HepG2 (cell line): ENCODE data around the gene ACSF3. TPM values are rescaled to one million over a fixed set of nuclear protein-coding genes. Genes with fewer than 3 reads are reported as not detected.

ENCODE experiments used
- EEA1 ChIP-seq: sonication (generic); formaldehyde crosslinking; IDR thresholded peaks from 2 replicates; pipeline ENCODE4 v1.5.1; 2020; ENCODE audit warnings: mild to moderate bottlenecking, missing genetic modification reagents, borderline replicate concordance
- MYC ChIP-seq: sonication (generic); formaldehyde crosslinking; IDR thresholded peaks from 2 replicates; pipeline ENCODE4 v1.9.0; 2021; ENCODE audit warnings: missing genetic modification reagents, borderline replicate concordance
- NR2F6 ChIP-seq, 2 experiments: IDR thresholded peaks; 2 replicates each; pipeline ENCODE4 v1.6.1; 2016; ENCODE audit warnings: antibody characterized with exemption in 1 of 2, mild to moderate bottlenecking in 1 of 2
- PHB2 ChIP-seq: fragments of 450-650 bp; IDR thresholded peaks from 2 replicates; pipeline ENCODE4 v1.6.1; 2018; ENCODE audit not compliant: partially characterized antibody
- TRIM22 ChIP-seq: fragments of 450-650 bp; IDR thresholded peaks from 2 replicates; pipeline ENCODE4 v1.6.1; 2017
- ZMAT3 ChIP-seq: sonication (generic); formaldehyde crosslinking; conservative IDR thresholded peaks from 2 replicates; pipeline ENCODE4 v1.7.0; 2021; ENCODE audit warnings: missing genetic modification reagents
- ZNF235 ChIP-seq: sonication (generic); formaldehyde crosslinking; IDR thresholded peaks from 2 replicates; pipeline ENCODE4 v1.8.1; 2023; ENCODE audit warnings: mild to moderate bottlenecking, missing genetic modification reagents, borderline replicate concordance
- ZNF362 ChIP-seq: sonication (generic); formaldehyde crosslinking; IDR thresholded peaks from 2 replicates; pipeline ENCODE4 v1.4.0; 2020; ENCODE audit warnings: missing genetic modification reagents, mild to moderate bottlenecking, borderline replicate concordance
- ZNF709 ChIP-seq: sonication (generic); formaldehyde crosslinking; IDR thresholded peaks from 2 replicates; pipeline ENCODE4 v1.5.0; 2020; ENCODE audit warnings: mild to moderate bottlenecking, missing genetic modification reagents
- ZNF749 ChIP-seq: sonication (generic); formaldehyde crosslinking; IDR thresholded peaks from 2 replicates; pipeline ENCODE4 v1.8.0; 2022; ENCODE audit warnings: mild to moderate bottlenecking, missing genetic modification reagents, moderate library complexity, borderline replicate concordance
- ZSCAN9 ChIP-seq: IDR thresholded peaks from 2 replicates; pipeline ENCODE4 v1.6.1; 2016; ENCODE audit warnings: borderline replicate concordance
- polyA plus RNA-seq, 8 experiments: library from polyadenylated mRNA; depleted of rRNA in 3 of 8; stranded (reverse) in 7 of 8; unstranded in 1 of 8; fragments of >200 nt; fragmentation: Illumina TruSeq in 4 of 8; extraction: Trizol in 4 of 8; gene quantifications; 2 replicates each; pipeline versions ENCODE4 v1.2.1 to v1.2.3, GENCODE V29; 2011 to 2016; ENCODE audit warnings: low read depth in 4 of 8, missing spikeins in 1 of 8, mixed read lengths in 1 of 8; ENCODE audit not compliant: insufficient read depth in 1 of 8
- total RNA-seq, 5 experiments: library from RNA; depleted of rRNA; stranded (reverse); fragments of >200 nt; fragmentation: Illumina TruSeq; extraction: Trizol; gene quantifications; 2 replicates each; pipeline ENCODE4 v1.2.3, GENCODE V29; 2016; ENCODE audit warnings: low read depth in 1 of 5
- TF ChIP-seq, protein P1 (sequence below): sonication (generic); formaldehyde crosslinking; IDR thresholded peaks from 2 replicates; pipeline ENCODE4 v1.5.1; 2020; ENCODE audit warnings: mild to moderate bottlenecking, missing genetic modification reagents, moderate library complexity
- TF ChIP-seq, protein P2 (sequence below): sonication (generic); formaldehyde crosslinking; IDR thresholded peaks from 2 replicates; pipeline ENCODE4 v1.4.0; 2020; ENCODE audit warnings: missing genetic modification reagents
- TF ChIP-seq, protein P3 (sequence below): sonication (generic); formaldehyde crosslinking; IDR thresholded peaks from 2 replicates; pipeline ENCODE4 v1.4.0; 2020; ENCODE audit warnings: missing genetic modification reagents

The ACSF3 gene
- total and polyA plus RNA-seq, 2 of the 13 experiments (the other 11 are each of a cell fraction or from before 2014, with no cell fraction given): 14.9 to 30.6 TPM

DNA sequence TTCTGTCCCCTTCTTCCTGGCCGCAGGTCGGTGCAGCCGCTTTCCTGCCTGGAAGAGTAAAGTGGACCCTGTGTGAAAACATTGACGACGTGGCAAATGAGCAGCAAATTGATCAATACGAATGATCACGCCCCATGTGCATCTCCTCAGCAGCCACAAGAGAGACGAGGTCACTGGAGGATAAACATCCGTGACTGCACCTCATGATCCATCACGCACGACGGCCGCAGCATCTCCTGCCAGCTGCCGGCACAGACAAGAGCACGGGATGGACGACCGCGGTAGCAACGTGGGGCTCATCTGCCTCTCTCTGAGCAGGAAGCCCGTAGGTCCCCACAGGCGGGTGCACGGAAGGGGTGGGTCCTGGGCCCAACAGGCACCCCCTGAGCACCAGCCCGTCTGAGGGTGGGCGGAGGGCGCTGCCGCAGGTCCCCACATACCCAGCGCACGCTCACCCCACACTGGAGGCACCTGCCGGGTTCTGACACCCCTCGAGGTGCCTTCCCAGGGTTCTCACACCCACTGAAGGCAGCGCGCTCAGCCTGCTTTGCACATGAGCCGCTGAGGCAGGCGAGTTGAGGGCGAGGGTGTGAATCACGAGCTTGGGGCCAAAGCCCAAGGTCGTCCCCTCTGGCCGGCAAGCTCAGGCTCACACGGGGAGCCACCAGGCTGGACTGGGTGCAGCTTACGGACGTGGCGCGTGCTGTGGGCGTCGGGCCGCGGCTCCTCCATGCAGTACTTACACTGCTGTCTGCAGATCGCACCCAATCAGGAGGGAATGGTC, 65.6 kb downstream of the ACSF3 start (continued):
- TF ChIP-seq ZSCAN9 (CRISPR knock-in tag) (peak; percentile 81), NR2F6 (IDR thresholded peaks at IDR 0.05) (peak; percentile 28; the same call in 1 of the 2 replicates), NR2F6 (CRISPR knock-in tag; IDR thresholded peaks at IDR 0.05) (peak; percentile 80; the same call in 1 of the 2 replicates), ZNF709 (CRISPR knock-in tag) (peak; percentile 94; the same call in 1 of the 2 replicates), ZNF235 (CRISPR knock-in tag) (peak; percentile 73; the same call in 1 of the 2 replicates), ZNF362 (CRISPR knock-in tag) (peak; percentile 68; the same call in 1 of the 2 replicates), MYC (CRISPR knock-in tag) (peak; percentile 75; the same call in 1 of the 2 replicates), TRIM22 (no peak), PHB2 (no peak), EEA1 (CRISPR knock-in tag) (peak; percentile 58; the same call in 1 of the 2 replicates), ZMAT3 (CRISPR knock-in tag) (peak; percentile 97; the same call in 1 of the 2 replicates), ZNF749 (CRISPR knock-in tag) (peak; percentile 49; the same call in 1 of the 2 replicates)
- TF ChIP-seq, protein P1, sequence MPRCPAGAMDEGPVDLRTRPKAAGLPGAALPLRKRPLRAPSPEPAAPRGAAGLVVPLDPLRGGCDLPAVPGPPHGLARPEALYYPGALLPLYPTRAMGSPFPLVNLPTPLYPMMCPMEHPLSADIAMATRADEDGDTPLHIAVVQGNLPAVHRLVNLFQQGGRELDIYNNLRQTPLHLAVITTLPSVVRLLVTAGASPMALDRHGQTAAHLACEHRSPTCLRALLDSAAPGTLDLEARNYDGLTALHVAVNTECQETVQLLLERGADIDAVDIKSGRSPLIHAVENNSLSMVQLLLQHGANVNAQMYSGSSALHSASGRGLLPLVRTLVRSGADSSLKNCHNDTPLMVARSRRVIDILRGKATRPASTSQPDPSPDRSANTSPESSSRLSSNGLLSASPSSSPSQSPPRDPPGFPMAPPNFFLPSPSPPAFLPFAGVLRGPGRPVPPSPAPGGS: peak; percentile 99
- TF ChIP-seq, protein P2, sequence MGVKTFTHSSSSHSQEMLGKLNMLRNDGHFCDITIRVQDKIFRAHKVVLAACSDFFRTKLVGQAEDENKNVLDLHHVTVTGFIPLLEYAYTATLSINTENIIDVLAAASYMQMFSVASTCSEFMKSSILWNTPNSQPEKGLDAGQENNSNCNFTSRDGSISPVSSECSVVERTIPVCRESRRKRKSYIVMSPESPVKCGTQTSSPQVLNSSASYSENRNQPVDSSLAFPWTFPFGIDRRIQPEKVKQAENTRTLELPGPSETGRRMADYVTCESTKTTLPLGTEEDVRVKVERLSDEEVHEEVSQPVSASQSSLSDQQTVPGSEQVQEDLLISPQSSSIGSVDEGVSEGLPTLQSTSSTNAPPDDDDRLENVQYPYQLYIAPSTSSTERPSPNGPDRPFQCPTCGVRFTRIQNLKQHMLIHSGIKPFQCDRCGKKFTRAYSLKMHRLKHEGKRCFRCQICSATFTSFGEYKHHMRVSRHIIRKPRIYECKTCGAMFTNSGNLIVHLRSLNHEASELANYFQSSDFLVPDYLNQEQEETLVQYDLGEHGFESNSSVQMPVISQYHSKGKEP: no peak
- TF ChIP-seq, protein P3, sequence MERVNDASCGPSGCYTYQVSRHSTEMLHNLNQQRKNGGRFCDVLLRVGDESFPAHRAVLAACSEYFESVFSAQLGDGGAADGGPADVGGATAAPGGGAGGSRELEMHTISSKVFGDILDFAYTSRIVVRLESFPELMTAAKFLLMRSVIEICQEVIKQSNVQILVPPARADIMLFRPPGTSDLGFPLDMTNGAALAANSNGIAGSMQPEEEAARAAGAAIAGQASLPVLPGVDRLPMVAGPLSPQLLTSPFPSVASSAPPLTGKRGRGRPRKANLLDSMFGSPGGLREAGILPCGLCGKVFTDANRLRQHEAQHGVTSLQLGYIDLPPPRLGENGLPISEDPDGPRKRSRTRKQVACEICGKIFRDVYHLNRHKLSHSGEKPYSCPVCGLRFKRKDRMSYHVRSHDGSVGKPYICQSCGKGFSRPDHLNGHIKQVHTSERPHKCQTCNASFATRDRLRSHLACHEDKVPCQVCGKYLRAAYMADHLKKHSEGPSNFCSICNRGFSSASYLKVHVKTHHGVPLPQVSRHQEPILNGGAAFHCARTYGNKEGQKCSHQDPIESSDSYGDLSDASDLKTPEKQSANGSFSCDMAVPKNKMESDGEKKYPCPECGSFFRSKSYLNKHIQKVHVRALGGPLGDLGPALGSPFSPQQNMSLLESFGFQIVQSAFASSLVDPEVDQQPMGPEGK (CRISPR knock-in tag): peak; percentile 67
